ENCODE data around the gene EFHC1. TPM values are rescaled to one million over a fixed set of nuclear protein-coding genes. Genes with fewer than 3 reads are reported as not detected.

The EFHC1 gene
- total and polyA plus RNA-seq, 2 of the 13 experiments (the other 11 are each of a cell fraction or from before 2014, with no cell fraction given) = 23.4 to 29.5 TPM

- TF ChIP-seq ZBTB26 (CRISPR knock-in tag; IDR thresholded peaks at IDR 0.05; ENCODE audit: borderline replicate concordance) = no peak
- no peak for TF ChIP-seq ONECUT2 (CRISPR knock-in tag; IDR thresholded peaks at IDR 0.05)
- TF ChIP-seq CSRNP1 (CRISPR knock-in tag; IDR thresholded peaks at IDR 0.05) = no peak
- no peak for TF ChIP-seq HOMEZ (CRISPR knock-in tag; IDR thresholded peaks at IDR 0.05; ENCODE audit: low read depth)
Measured at GRCh38 chr6:52555518-52556233, 135.5 kb downstream of the EFHC1 start (continued).

- Histone ChIP-seq H4K20me1 (ENCODE audit: insufficient read depth, low read length) (peaks cover 51% of the 10 kb centered on the region), H3K9me3 (ENCODE audit: low read length) (no peaks in the 10 kb centered on the region), H3K36me3 (replicated peaks in 1 of 2; ENCODE audit: control insufficient read depth in 1 of 2, insufficient read depth in 2 of 2, low read length in 2 of 2) (peaks cover 7 to 31% of the 10 kb centered on the region in 2 experiments), H3K27me3 (ENCODE audit: control insufficient read depth in 1 of 2, insufficient read depth in 2 of 2, low read length in 2 of 2) (no peaks in the 10 kb centered on the region), H2AFZ (ENCODE audit: low read length) (no peak overlapping the region), H3K9ac (ENCODE audit: insufficient read depth, low read depth, low read length) (no peak overlapping the region), H3K79me2 (ENCODE audit: insufficient read depth, low read length) (peaks cover 94% of the 10 kb centered on the region), H3K4me2 (ENCODE audit: low read depth, low read length) (no peak overlapping the region), H3K4me3 (replicated peaks in 1 of 3; ENCODE audit: insufficient read depth in 1 of 3, low read depth in 2 of 3, low read length in 3 of 3) (no peak overlapping the region), H3K4me1 (ENCODE audit: insufficient read depth, low read length) (peaks cover 56% of the 10 kb centered on the region), H3K27ac (ENCODE audit: extremely low read length, insufficient read depth, low read length) (no peak overlapping the region)
- intact Hi-C loops (cut with micrococcal nuclease; ENCODE audit: unreplicated experiment) (no loop called here), in situ Hi-C loops (cut with HindIII; ENCODE audit: extremely low pct_ligation_motif_present, low pct_unique_long_range_greater_than_20kb) (no loop called here)
- no peak for DNase-seq (ENCODE audit: low spot score)
- no peak for FAIRE-seq
- BruUV-seq (replicated peaks) = no TSS peak
- no peak for ATAC-seq
- TF ChIP-seq ZNF296 (CRISPR knock-in tag; conservative IDR thresholded peaks at IDR 0.05) = no peak
- TF ChIP-seq SYNCRIP (IDR thresholded peaks at IDR 0.05; ENCODE audit: insufficient read depth, low read depth, low read length) = no peak
- TF ChIP-seq ZXDC (CRISPR knock-in tag; IDR thresholded peaks at IDR 0.05) = no peak
- 98% methylated on average over 11 of the region's 11 CpGs for WGBS (ENCODE audit: low lambda C conversion rate)
- POLR2A ChIA-PET = interaction anchor here (1.5 kb wide), 1 partner anchor 31 kb away, joined by 3 read pairs; no protein-coding TSS in a partner anchor
- CTCF ChIA-PET (ENCODE audit: low intra/inter-chr PET ratio, low total read pairs) = no interaction called here
Measured at GRCh38 chr6:52557389-52558265, 137.5 kb downstream of the EFHC1 start.
